Fibroblast of mammary gland (primary cell): Measurements from ENCODE around the gene COL23A1.
A peak's percentile ranks its signal among the peaks of the same experiment; 100 is the strongest.

Experiments used
- DNase-seq: peaks from one replicate; pipeline ENCODE4 v3.0.0-alpha.2; 2010; ENCODE audit warnings: low read depth
- H3K4me3 ChIP-seq: 2 replicates; pipeline ENCODE4 v1.5.1; 2011; ENCODE audit warnings: low read depth, mild to moderate bottlenecking, low read length, moderate library complexity; ENCODE audit not compliant: control insufficient read depth
- CTCF ChIP-seq: conservative IDR thresholded peaks from 2 replicates; pipeline ENCODE4 v1.5.1; 2011; ENCODE audit warnings: low read depth, low read length, inconsistent platforms; ENCODE audit not compliant: control insufficient read depth, insufficient read depth

COL23A1 gene

GRCh38 chr5:178209334-178210072 lies 380.7 kb downstream of the COL23A1 start:
- H3K4me3 ChIP-seq = no peak overlapping the region
- no peak for DNase-seq

GRCh38 chr5:178208540-178209227 lies 381.5 kb downstream of the COL23A1 start:
- DNase-seq = no peak
- no peak overlapping the region for H3K4me3 ChIP-seq
- peak; percentile 22 for TF ChIP-seq CTCF

More at GRCh38 chr5:178209334-178210072, 380.7 kb downstream of the COL23A1 start:
- no peak for TF ChIP-seq CTCF

- no peak for TF ChIP-seq CTCF
- DNase-seq = no peak
- H3K4me3 ChIP-seq = no peak overlapping the region
Measured at GRCh38 chr5:178207917-178208280, 382.3 kb downstream of the COL23A1 start.

GRCh38 chr5:178207183-178207916 lies 382.8 kb downstream of the COL23A1 start:
- H3K4me3 ChIP-seq = no peak overlapping the region
- TF ChIP-seq CTCF = no peak
- peak; percentile 67 for DNase-seq

- DNase-seq = peak; percentile 56
- TF ChIP-seq CTCF = no peak
- H3K4me3 ChIP-seq = peak overlapping the region; percentile 83
Measured at GRCh38 chr5:178206166-178207101, 383.8 kb downstream of the COL23A1 start.

- H3K4me3 ChIP-seq = peak overlapping the region; percentile 83
- no peak for TF ChIP-seq CTCF
- DNase-seq = no peak
Measured at GRCh38 chr5:178205749-178206047, 384.5 kb downstream of the COL23A1 start.
